K562 (cell line): ENCODE data around the gene PACRG. TPM values are rescaled to one million over a fixed set of nuclear protein-coding genes. Genes with fewer than 3 reads are reported as not detected.
A peak's percentile ranks its signal among the peaks of the same experiment; 100 is the strongest.

ENCODE experiments used
- ATAC-seq: fragments of 200-7000 bp; cut with Tn5 transposase; 3 replicates; pipeline ENCODE4 v1.9.1; 2020; ENCODE audit warnings: moderate library complexity
- BruUV-seq: library from RNA; stranded (reverse); fragments of 400-500 nt; replicated peaks from 2 replicates; lab custom pipeline; 2021; lab: Mats Ljungman, UMichigan
- CTCF ChIA-PET: fragments of 300-600 bp; formaldehyde crosslinking; extraction: SDS; loops from one replicate; lab custom pipeline; 2021; ENCODE audit warnings: low intra/inter-chr PET ratio; lab: Yijun Ruan, JAX
- POLR2A ChIA-PET: fragments of 300-600, 350-650 bp; sonication (Branson Sonifier 250); formaldehyde crosslinking; extraction: SDS; loops from one replicate; lab custom pipeline; 2021; ENCODE audit warnings: antibody characterized with exemption, inconsistent platforms; lab: Yijun Ruan, JAX
- DNase-seq, 4 experiments: peaks; one replicate each; pipeline versions ENCODE4 v3.0.0 to v3.0.0-alpha.2; 2011 to 2018; ENCODE audit warnings: low spot score in 3 of 4, mixed read lengths in 3 of 4; ENCODE audit errors: extremely low read depth in 1 of 4
- FAIRE-seq: peaks from 2 replicates; lab custom pipeline; 2011; peaks lifted over from hg19 to GRCh38; lab: Jason Lieb, UNC
- H2AFZ ChIP-seq: 2 replicates; pipeline ENCODE4 v1.6.0; 2011; ENCODE audit warnings: low read depth, low read length, control low read depth, inconsistent platforms
- H3K27ac ChIP-seq: fragments of 200-600 bp; 3 replicates; pipeline ENCODE4 v1.8.0; 2011; ENCODE audit warnings: low read depth, mild to moderate bottlenecking, control low read depth, inconsistent platforms, low read length, moderate library complexity, mixed read lengths; ENCODE audit errors: extremely low read depth
- H3K27me3 ChIP-seq, 2 experiments: fragments of 300-600 bp in 1 of 2; 2 replicates in 1 of 2; 3 replicates in 1 of 2; pipeline versions ENCODE4 v1.6.0 to v1.8.0; 2011; ENCODE audit warnings: inconsistent platforms in 2 of 2, low read length in 2 of 2, mild to moderate bottlenecking in 1 of 2, mixed read lengths in 1 of 2, moderate library complexity in 1 of 2; ENCODE audit not compliant: control insufficient read depth in 2 of 2, insufficient read depth in 2 of 2
- H3K36me3 ChIP-seq: fragments of 300-600 bp; 3 replicates; pipeline ENCODE4 v1.8.0; 2011; ENCODE audit warnings: mild to moderate bottlenecking, low read length, inconsistent platforms; ENCODE audit not compliant: control insufficient read depth, insufficient read depth
- H3K4me1 ChIP-seq, 2 experiments: fragments of 200-600 bp in 1 of 2; replicated peaks in 1 of 2; 2 replicates in 1 of 2; 3 replicates in 1 of 2; pipeline versions ENCODE4 v1.5.1 to v1.8.0; 2011; ENCODE audit warnings: inconsistent platforms in 2 of 2, low read length in 2 of 2, mild to moderate bottlenecking in 1 of 2, mixed read lengths in 1 of 2, moderate library complexity in 1 of 2; ENCODE audit not compliant: control insufficient read depth in 2 of 2, insufficient read depth in 2 of 2
- H3K4me2 ChIP-seq: 2 replicates; pipeline ENCODE4 v1.6.1; 2011; ENCODE audit warnings: low read length, control low read depth, inconsistent platforms, mixed read lengths; ENCODE audit not compliant: insufficient read depth
- H3K4me3 ChIP-seq: fragments of 200-600 bp; sonication (generic), shearing (Covaris generic); 2 replicates; pipeline ENCODE4 v1.5.1; 2016; ENCODE audit warnings: control low read depth, inconsistent platforms
- H3K79me2 ChIP-seq: fragments of 200-600 bp; 3 replicates; pipeline ENCODE4 v1.8.0; 2011; ENCODE audit warnings: low read length, inconsistent platforms; ENCODE audit not compliant: control insufficient read depth, insufficient read depth
- H3K9ac ChIP-seq, 2 experiments: 2 replicates each; pipeline versions ENCODE4 v1.6.0 to v1.6.1; 2011; ENCODE audit warnings: low read depth in 2 of 2, low read length in 2 of 2, control low read depth in 1 of 2, inconsistent platforms in 1 of 2, mild to moderate bottlenecking in 1 of 2, mixed read lengths in 1 of 2; ENCODE audit not compliant: insufficient read depth in 1 of 2
- H3K9me1 ChIP-seq: one replicate; pipeline ENCODE4 v1.6.0; 2011; ENCODE audit warnings: inconsistent platforms, mild to moderate bottlenecking, low read length, moderate library complexity; ENCODE audit not compliant: control insufficient read depth, insufficient read depth
- H3K9me3 ChIP-seq: replicated peaks from 2 replicates; pipeline ENCODE4 v1.5.1; 2011; ENCODE audit warnings: low read depth, low read length, inconsistent platforms; ENCODE audit not compliant: control insufficient read depth, insufficient read depth
- H4K20me1 ChIP-seq: replicated peaks from 2 replicates; pipeline ENCODE4 v1.6.1; 2011; ENCODE audit warnings: low read length, inconsistent platforms, mixed read lengths; ENCODE audit not compliant: control insufficient read depth, insufficient read depth
- ATF6 ChIP-seq: sonication (generic); formaldehyde crosslinking; IDR thresholded peaks from 2 replicates; pipeline ENCODE4 v1.4.0; 2020; ENCODE audit warnings: mild to moderate bottlenecking, missing genetic modification reagents
- HMBOX1 ChIP-seq: sonication (generic); IDR thresholded peaks from 2 replicates; pipeline ENCODE4 v1.6.1; 2016
- OTX1 ChIP-seq: fragments of 450-650 bp; formaldehyde crosslinking; IDR thresholded peaks from 2 replicates; pipeline ENCODE4 v1.4.0; 2022; ENCODE audit warnings: mild to moderate bottlenecking
- PTBP1 ChIP-seq: fragments of 200-400 bp; formaldehyde crosslinking; IDR thresholded peaks from 2 replicates; pipeline ENCODE4 v1.6.1; 2017; ENCODE audit warnings: low read depth, low read length
- ZNF121 ChIP-seq: sonication (generic); formaldehyde crosslinking; conservative IDR thresholded peaks from 2 replicates; pipeline ENCODE4 v1.8.0; 2022; ENCODE audit warnings: missing genetic modification reagents
- ZNF124 ChIP-seq: sonication (generic); formaldehyde crosslinking; IDR thresholded peaks from 2 replicates; pipeline ENCODE4 v1.8.1; 2022; ENCODE audit warnings: missing genetic modification reagents
- WGBS: fragments of 100-300 bp; shearing (Covaris generic); methylation state at CpG from one replicate; pipeline ENCODE4 v1.1.6; 2016; ENCODE audit warnings: low coverage, mixed read lengths; ENCODE audit not compliant: insufficient coverage; ENCODE audit errors: missing lambda C conversion rate; 5-methylcytosine and 5-hydroxymethylcytosine counted together
- in situ Hi-C: fragments of 300-500 bp; cut with MboI; formaldehyde crosslinking; loops from 4 replicates; pipeline ENCODE4 v1.15.0; 2018; ENCODE audit warnings: inconsistent platforms, mixed read lengths
- intact Hi-C: fragments of 100-400 bp; cut with micrococcal nuclease; formaldehyde crosslinking; loops from 2 replicates; pipeline ENCODE4 v1.14.2; 2022
- polyA plus RNA-seq, 8 experiments: library from polyadenylated mRNA; depleted of rRNA in 4 of 8; stranded (reverse) in 5 of 8; unstranded in 3 of 8; fragments of >200 nt; fragmentation: Nextera tagmentation in 2 of 8; fragmentation: Illumina TruSeq in 1 of 8; extraction: Ambion mirVana in 2 of 8; extraction: Trizol in 1 of 8; gene quantifications; 2 replicates each; pipeline versions ENCODE4 v1.2.1 to v1.2.3, GENCODE V29; 2011 to 2014; ENCODE audit warnings: inconsistent platforms in 1 of 8, missing spikeins in 1 of 8
- total RNA-seq, 7 experiments: library from RNA; depleted of rRNA in 6 of 7; stranded (reverse); fragments of >200 nt in 6 of 7; fragmentation: Illumina TruSeq in 2 of 7; extraction: Trizol in 2 of 7; gene quantifications; 2 replicates each; pipeline versions ENCODE4 v1.2.1 to v1.2.3, GENCODE V29; 2011 to 2021; ENCODE audit warnings: low replicate concordance in 1 of 7
- TF ChIP-seq, protein P1 (sequence below): sonication (generic); formaldehyde crosslinking; IDR thresholded peaks from 2 replicates; pipeline ENCODE4 v1.8.0; 2022; ENCODE audit warnings: mild to moderate bottlenecking, low read depth, missing genetic modification reagents
- TF ChIP-seq, protein P2 (sequence below), 3 experiments: IDR thresholded peaks in 2 of 3; conservative IDR thresholded peaks in 1 of 3; 2 replicates each; pipeline ENCODE4 v1.5.1; 2011 to 2012; ENCODE audit warnings: low read length in 3 of 3, mild to moderate bottlenecking in 3 of 3, control low read depth in 2 of 3, improper control_type of control experiment in 1 of 3, inconsistent platforms in 1 of 3, low read depth in 1 of 3, mixed read lengths in 1 of 3, moderate library complexity in 1 of 3; ENCODE audit not compliant: insufficient read depth in 2 of 3

The PACRG gene
- total and polyA plus RNA-seq, 9 of the 15 experiments (the other 6 are each of a cell fraction or from before 2014, with no cell fraction given) = 0.04 TPM; not detected in 8

- TF ChIP-seq ZNF124 (CRISPR knock-in tag) = no peak
- no peak for TF ChIP-seq OTX1 (CRISPR knock-in tag)
- TF ChIP-seq, protein P1, sequence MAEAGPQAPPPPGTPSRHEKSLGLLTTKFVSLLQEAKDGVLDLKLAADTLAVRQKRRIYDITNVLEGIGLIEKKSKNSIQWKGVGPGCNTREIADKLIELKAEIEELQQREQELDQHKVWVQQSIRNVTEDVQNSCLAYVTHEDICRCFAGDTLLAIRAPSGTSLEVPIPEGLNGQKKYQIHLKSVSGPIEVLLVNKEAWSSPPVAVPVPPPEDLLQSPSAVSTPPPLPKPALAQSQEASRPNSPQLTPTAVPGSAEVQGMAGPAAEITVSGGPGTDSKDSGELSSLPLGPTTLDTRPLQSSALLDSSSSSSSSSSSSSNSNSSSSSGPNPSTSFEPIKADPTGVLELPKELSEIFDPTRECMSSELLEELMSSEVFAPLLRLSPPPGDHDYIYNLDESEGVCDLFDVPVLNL = no peak
- TF ChIP-seq, all 486 proteins: peak for 0
- Histone ChIP-seq H3K36me3 (no peaks in the 10 kb centered on the region), H3K4me2 (no peak overlapping the region), H3K9me3 (peaks cover 7% of the 10 kb centered on the region), H4K20me1 (no peaks in the 10 kb centered on the region), H3K9ac (no peak overlapping the region), H3K9me1 (no peaks in the 10 kb centered on the region), H3K79me2 (no peaks in the 10 kb centered on the region), H3K27me3 (no peaks in the 10 kb centered on the region), H3K4me3 (no peak overlapping the region), H3K27ac (no peak overlapping the region), H3K4me1 (no peaks in the 10 kb centered on the region), H2AFZ (no peak overlapping the region)
- DNase-seq (no peak), FAIRE-seq (no peak), ATAC-seq (no peak)
- intact Hi-C loops (no loop called here), in situ Hi-C loops (no loop called here)
- CTCF ChIA-PET = no interaction called here
- POLR2A ChIA-PET = interaction anchor here (0.6 kb wide), 1 partner anchor 137 kb away, joined by 3 read pairs; no protein-coding TSS in a partner anchor
- BruUV-seq = no TSS peak
- under 1% methylated on average over 7 of the region's 7 CpGs for WGBS
Measured at GRCh38 chr6:162777091-162777490, 49.3 kb downstream of the PACRG start.

GRCh38 chr6:162778603-162779002 is 50.8 kb downstream of the PACRG start:
- H3K9me3 ChIP-seq = peaks cover 7% of the 10 kb centered on the region
- H3K79me2 ChIP-seq = no peaks in the 10 kb centered on the region
- H3K4me3 ChIP-seq = no peak overlapping the region
- H4K20me1 ChIP-seq = no peaks in the 10 kb centered on the region
- H3K27me3 ChIP-seq = no peaks in the 10 kb centered on the region
- no peaks in the 10 kb centered on the region for H3K4me1 ChIP-seq
- no peak overlapping the region for H3K4me2 ChIP-seq
- H2AFZ ChIP-seq = no peak overlapping the region
- H3K9me1 ChIP-seq = no peaks in the 10 kb centered on the region
- BruUV-seq = no TSS peak
- ChIA-PET POLR2A (no interaction called here), CTCF (no interaction called here)
- in situ Hi-C loops = no loop called here
- FAIRE-seq (no peak), ATAC-seq (no peak), DNase-seq (peak in 1 of 4 experiments; percentile 10)
- H3K9ac ChIP-seq = no peak overlapping the region
- 4% methylated on average over 8 of the region's 8 CpGs for WGBS
- no peak overlapping the region for H3K27ac ChIP-seq
- H3K36me3 ChIP-seq = no peaks in the 10 kb centered on the region
- intact Hi-C loops = no loop called here
- no peak for TF ChIP-seq PTBP1
- TF ChIP-seq ATF6 = no peak
- TF ChIP-seq, protein P2, sequence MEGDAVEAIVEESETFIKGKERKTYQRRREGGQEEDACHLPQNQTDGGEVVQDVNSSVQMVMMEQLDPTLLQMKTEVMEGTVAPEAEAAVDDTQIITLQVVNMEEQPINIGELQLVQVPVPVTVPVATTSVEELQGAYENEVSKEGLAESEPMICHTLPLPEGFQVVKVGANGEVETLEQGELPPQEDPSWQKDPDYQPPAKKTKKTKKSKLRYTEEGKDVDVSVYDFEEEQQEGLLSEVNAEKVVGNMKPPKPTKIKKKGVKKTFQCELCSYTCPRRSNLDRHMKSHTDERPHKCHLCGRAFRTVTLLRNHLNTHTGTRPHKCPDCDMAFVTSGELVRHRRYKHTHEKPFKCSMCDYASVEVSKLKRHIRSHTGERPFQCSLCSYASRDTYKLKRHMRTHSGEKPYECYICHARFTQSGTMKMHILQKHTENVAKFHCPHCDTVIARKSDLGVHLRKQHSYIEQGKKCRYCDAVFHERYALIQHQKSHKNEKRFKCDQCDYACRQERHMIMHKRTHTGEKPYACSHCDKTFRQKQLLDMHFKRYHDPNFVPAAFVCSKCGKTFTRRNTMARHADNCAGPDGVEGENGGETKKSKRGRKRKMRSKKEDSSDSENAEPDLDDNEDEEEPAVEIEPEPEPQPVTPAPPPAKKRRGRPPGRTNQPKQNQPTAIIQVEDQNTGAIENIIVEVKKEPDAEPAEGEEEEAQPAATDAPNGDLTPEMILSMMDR (IDR thresholded peaks at IDR 0.05 in 2 of 3, conservative IDR thresholded peaks at IDR 0.05 in 1 of 3; ENCODE audit: insufficient read depth in 2 of 3, low read depth in 1 of 3, low read length in 3 of 3) = peak in 1 of 3 experiments; percentile 14; a peak in 1 of 6 replicates
- TF ChIP-seq ZNF121 (CRISPR knock-in tag) = no peak
- TF ChIP-seq HMBOX1 = no peak
